HuH-7 (cell line): ENCODE measurements around the gene KRT3.

ENCODE experiments used
- DNase-seq: peaks from one replicate; pipeline ENCODE4 v3.0.0; 2011; ENCODE audit warnings: low spot score

The KRT3 gene

GRCh38 chr12:52795694-52796428 is at the start of gene KRT3:
KRT3 (minus strand) TSS chr12:52796117; CDS start chr12:52796042, 75 bp downstream.
- no peak for DNase-seq

DNA sequence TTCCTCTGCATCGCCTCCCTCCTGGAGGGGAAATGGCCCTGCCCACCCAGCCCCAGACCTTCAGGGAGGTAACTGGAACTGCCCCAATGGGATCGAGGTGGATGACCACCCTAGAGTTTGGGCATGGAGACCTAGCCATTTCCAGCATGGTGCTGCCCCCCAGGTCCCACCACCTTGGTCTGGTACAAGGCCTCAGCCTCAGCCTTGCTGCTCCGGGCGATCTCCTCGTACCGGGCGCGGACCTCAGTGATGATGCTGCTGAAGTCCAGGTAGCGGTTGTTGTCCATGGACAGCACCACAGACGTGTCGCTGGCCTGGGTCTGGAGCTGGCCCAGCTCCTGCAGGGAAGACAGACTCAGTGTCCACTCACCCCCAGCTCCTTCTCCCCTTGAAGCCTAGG is 48.5 kb upstream of the KRT3 start:
- no peak for DNase-seq

GRCh38 chr12:52839436-52840105 is 43.7 kb upstream of the KRT3 start:
- no peak for DNase-seq

DNA sequence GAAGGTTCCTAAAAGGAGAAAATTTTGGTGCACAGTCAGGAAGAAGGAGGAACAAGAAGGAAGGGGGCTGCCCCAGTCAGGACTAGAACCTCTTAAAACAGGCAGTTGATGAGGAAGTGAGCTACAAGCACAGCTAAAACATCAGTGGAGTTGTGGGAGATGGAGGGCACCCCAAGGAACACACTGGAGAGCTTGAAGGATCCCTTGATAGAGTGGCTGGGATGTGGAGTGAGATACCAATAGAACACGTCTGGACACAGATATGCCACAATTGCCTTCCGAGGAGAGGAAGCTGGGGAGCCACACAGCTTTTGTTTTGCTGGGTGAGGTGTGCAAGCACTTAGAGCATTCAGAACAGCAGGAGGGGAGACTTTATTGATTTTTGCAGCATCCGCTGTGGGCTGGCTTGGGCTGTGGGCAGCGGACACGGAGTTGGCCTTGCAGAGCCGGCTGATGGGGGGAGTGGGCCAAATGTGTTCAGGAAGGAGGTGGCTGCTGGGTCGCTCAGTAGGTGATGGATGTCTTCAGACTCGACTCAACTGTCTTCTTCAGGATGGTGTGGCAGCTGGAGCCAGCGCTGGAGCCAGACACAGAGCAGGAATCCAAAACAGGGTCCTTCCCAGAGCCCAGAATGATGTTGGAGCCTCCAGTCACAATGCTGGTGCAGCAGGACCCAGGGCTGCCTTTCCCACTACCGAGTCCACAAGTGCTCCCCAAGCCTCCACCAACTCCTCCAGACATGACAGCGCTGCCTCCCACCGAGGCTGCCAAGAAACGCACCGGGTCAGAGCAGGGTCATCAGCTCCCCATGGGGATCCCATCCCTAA is 42.9 kb upstream of the KRT3 start:
- no peak for DNase-seq

DNA sequence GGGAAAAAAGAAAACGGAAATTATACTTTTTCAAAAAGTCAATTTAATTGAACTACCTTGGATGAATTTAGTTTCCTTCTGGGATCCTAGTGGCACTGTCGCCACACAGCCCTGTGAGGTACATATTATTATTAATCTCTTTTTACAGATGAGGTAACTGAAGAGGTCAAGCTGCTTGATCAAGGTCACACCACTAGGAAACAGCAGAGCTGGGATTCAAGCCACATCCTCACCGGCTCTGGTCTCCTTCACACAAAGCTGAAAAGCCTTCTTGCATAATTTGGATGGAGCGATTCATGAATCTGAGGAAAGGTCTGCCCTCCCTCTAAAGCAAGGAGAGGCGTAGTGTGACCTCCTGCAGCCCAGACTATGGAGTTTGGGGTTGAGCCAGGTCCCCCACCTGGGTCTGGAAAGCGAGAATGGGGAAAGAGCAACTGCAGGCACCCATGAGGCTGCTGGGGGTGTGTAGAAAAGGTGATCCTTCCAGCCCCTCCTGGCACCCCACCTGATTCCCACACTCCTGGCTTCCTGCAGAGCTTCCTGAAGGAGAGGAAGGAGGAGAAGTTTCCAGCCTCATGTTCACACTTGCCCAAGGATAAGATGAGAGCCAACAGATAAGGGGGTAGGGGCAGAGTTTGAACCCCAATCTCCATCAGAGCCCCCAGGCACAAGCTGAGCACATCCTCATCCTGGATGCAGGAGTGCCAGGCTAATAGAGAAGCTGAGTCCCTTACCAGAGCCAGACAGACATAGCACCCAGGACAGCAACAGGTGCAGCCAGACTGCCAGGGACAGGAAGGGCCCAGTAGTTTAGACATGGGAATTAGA is 42.1 kb upstream of the KRT3 start:
- no peak for DNase-seq

GRCh38 chr12:52837413-52837741 is 41.5 kb upstream of the KRT3 start:
- DNase-seq, result no peak

- no peak for DNase-seq
Measured at GRCh38 chr12:52836491-52837412, 40.8 kb upstream of the KRT3 start.

DNA sequence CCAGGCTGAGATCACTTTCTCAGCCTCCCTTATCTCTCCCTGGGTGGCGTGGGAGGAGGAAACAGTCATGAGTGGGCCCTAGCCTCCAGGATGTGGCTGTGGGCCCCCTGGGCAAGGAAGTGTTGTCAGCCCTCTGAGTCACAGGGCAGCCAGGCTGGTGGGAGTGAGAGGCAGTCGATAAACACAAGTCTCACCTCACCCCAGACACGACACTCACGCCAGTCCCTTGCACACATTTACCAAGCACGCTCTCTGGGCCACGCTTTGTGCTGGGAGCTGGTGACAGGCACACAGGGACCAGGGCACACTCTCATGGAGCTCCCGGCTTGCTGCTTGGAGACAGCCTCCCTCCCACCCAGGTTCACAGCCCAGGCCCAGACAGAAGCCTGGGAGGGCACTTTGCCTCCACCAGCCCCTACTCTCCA is 40.1 kb upstream of the KRT3 start:
- no peak for DNase-seq

DNA sequence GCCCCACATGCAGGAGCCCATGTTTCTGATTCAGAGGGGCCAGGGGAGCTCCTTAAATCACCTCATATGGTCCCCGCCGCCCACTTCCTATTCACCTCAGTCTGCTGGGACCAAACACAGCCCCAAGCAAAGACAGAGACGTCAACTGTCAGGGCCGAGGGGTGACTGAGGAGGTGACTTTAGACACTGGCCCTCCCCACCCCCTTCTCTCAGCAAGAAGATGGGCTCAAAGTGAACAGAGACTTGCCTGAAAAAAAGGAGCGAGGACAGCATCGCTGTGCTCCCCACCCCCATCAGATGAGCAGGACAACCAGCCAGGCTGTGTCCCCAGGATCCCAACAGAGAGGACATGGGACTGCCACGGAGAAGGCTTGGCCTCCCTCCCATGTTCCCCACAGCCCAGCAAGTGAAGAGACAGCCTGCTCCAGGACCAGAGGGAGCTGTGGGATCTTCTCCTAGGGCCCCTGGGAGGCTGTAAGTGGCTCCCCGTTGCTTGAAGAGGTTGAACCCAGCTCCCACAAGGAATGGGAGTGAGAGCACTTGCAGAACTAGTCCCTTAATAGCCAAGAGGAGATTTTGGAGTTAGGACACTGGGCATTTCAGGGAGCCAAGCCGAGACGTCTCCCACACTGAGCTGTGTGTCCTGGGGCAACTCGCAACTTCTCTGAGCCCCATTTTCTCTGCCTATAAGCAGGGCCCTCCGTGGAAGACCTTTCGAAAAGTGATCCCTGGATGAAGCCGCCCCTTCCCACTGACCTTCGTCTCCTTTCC is 39.5 kb upstream of the KRT3 start:
- no peak for DNase-seq

DNA sequence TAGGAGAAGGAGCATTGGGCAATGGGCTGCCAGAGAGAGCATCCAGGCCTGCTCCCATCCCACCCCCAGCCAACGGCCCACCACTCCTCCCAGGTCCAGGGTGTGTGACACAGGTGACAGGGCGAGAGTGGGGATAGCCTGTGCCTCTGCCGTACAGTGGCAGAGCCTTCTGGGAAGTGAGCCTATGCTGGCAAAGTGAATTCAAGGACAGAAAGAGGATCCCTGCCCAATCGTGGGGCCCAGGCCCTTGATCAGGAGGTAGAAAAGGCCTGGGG is 38.7 kb upstream of the KRT3 start:
- no peak for DNase-seq

DNA sequence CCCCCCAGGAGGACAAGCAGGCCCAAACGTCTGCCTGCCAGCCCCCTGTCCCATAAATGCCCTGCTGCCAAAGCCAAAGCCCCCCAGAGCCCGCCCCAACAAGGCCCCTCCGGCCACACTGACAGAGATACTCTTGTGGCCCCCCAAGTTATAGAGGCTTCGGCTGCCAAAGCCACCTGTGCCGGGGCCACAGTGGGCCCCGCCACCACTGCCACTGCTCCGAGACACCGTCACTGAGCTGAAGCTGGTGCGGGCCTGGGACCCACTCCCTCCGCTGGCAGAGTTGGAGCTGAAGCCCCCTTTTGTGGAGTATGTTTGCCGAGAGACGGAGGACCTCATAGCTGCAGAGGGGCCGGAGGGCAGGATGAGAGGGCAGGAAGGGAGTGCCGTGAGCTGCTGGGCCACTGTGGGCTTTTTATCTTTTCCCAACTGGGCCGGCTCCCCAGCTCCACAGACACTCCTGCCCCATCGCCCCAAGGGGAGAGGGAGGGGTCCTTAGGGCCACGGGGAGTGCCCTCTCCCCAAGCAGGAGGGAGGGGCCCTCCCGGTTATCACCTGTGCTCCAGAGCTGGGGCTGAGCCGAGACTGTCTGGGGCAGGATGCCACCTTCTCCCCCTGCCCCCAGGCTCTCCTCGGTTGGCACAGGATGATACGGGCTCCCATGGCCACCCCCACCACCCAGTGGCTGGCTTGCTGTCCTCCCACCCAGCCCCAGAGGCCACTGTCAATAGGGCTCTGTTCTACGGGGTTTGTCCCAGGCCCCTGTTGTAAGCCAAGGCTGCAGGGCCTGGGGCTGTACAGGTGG is 38.2 kb upstream of the KRT3 start, which contains the start of gene KRT79:
Gene KRT79 (minus strand): TSS at position 390 of the 805 bp plus-strand sequence. CDS start 51 bp downstream, at position 339.
- no peak for DNase-seq

- DNase-seq, result no peak
Measured at GRCh38 chr12:52832985-52833905, 37.3 kb upstream of the KRT3 start.

GRCh38 chr12:52832451-52832850 is 36.5 kb upstream of the KRT3 start:
- DNase-seq, result no peak

- DNase-seq, result no peak
Measured at GRCh38 chr12:52831251-52831650, 35.3 kb upstream of the KRT3 start.

GRCh38 chr12:52829986-52830770 is 34.3 kb upstream of the KRT3 start:
- no peak for DNase-seq

GRCh38 chr12:52828591-52829021 is 32.7 kb upstream of the KRT3 start:
- no peak for DNase-seq

DNA sequence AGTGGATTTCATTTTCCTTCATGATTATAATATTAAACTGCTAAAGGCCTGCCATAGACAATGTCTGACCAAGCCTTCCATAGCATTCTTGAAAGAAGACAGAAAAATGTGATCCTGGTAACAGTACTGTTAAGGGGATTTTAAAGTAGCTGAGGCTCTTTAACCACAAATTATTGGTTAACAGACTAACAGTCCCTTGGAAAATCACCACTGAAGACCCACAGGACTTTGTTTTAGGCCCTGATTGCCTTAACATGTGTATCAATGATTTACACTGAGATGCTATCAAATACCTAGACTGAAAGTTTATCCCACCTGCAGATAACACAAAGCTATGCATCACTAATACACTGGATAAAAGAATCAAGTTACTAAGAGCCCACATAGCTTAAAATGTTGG is 32.2 kb upstream of the KRT3 start:
- DNase-seq, result no peak
